Measurements from ENCODE around the gene FUBP3.
A peak's percentile ranks its signal among the peaks of the same experiment; 100 is the strongest.

FUBP3 gene

GRCh38 chr9:130578865-130579737 is at the start of gene FUBP3:
FUBP3 (plus strand) TSS chr9:130579577; CDS start chr9:130579681, 104 bp downstream.
- peak; percentile 65 to 82 for DNase-seq (ENCODE audit: extremely low read depth in 1 of 2, low read depth in 1 of 2)

DNA sequence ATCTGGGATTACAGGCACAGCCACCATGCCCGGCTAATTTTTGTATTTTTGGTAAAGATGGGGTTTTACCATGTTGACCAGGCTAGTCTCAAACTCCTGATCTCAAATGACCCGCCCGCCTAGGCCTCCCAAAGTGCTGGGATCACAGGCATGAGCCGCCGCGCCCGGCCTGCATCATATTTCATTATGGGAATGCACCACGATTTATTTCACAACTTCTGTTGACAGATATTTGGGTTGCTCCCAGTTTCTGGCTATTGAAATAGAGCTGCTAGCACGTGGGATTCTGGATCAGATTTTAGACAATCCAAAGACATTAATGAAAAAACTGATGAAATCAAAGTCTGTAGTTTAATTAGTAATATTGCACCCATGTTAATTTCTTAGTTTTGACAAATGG is 48.4 kb upstream of the FUBP3 start:
- DNase-seq (ENCODE audit: extremely low read depth in 1 of 2, low read depth in 1 of 2), result no peak

GRCh38 chr9:130531670-130532069 is 47.7 kb upstream of the FUBP3 start:
- no peak for DNase-seq (ENCODE audit: extremely low read depth in 1 of 2, low read depth in 1 of 2)

GRCh38 chr9:130532426-130533080 is 46.8 kb upstream of the FUBP3 start:
- DNase-seq (ENCODE audit: extremely low read depth in 1 of 2, low read depth in 1 of 2), result no peak

DNA sequence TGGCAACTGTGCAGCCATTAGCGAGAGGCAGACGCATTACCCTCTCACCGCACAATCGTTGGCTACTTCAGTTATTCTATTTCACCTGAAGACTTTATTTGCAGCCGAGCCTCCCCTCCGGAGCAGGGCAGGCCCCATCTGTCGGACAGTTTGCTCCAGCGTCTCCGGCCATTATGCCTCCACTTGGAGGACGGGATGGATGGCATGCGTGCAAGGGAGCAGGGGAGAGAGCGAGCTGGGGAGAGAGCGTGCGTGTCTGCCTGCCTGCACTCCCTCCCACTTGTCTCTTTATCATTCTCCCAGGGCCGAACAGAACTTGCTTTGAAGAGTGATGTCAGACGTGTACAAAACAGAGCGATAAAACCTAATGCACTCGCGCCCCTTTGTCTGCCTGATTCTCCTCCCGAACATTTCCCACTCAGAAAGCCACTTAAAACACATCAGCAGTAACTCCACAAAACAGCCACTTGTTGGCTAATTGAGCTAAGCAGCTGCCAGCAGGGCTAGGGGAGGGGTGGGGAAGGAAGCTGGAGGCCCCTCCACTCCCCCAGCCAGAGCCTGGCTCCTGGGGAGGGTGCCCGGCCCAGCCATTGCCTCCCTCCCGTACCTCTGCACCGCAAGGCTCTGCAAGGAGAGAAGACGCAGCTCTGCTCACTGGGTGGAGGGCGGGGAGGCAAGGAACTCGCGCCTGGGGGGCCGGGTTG is 43.4 kb upstream of the FUBP3 start:
- no peak for DNase-seq (ENCODE audit: extremely low read depth in 1 of 2, low read depth in 1 of 2)

DNA sequence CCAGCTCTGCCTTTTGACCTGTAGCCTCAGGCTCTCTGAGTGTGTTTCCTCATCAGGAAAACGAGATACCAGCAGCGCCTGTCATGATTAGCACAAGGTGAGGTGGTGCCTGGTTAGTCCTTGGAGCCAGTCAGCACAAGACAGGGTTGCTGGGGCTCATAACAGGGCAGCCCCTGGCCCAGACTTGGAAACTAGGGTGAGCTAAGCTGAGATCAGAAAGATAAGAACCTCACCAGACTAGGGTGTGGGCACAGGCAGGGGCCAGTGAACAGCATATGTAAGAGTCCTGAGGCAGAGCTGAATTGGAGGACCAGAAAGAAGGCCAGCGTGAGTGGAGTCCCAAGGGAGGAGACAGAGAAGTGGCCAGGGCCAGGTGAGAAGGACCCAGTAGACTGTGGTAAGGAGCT is 42.7 kb upstream of the FUBP3 start:
- DNase-seq (ENCODE audit: extremely low read depth in 1 of 2, low read depth in 1 of 2), result no peak

DNA sequence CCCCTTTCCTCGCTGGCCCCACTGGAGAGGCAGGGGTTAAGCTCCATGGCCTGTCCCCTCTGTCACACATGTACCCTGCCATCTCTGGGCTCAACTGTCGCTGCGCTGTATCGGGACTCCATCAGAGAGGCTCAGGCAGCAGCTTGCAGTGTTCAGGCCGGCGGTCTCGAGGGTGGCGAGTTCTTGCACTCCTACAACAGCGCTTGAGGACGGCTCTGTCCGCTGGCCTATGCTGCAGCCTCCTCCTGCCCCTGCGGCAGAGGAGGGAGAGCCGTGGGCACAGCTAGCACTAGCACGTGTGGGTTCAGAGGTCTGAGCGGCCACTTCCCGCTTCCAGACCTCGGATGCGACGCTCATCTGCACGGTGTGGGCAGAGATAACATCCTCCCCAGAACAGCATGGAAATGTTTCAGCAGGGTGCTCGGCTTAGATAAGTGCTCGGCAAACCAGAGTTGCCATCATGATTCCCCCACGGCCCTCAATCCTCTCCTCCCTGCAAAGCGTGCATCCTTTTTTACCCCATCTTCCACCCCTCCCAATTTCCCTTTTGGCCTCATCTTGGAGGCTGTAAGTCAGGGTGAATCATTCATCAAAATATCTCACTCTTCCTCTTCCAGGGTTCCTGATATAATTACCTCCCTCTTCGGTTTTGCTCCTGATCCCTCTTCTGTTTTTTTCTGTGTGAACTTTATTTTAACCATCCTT is 41.9 kb upstream of the FUBP3 start:
- no peak for DNase-seq (ENCODE audit: extremely low read depth in 1 of 2, low read depth in 1 of 2)

- no peak for DNase-seq (ENCODE audit: extremely low read depth in 1 of 2, low read depth in 1 of 2)
These were observed 39.8 kb upstream of the FUBP3 start for GRCh38 chr9:130539420-130540223.

DNA sequence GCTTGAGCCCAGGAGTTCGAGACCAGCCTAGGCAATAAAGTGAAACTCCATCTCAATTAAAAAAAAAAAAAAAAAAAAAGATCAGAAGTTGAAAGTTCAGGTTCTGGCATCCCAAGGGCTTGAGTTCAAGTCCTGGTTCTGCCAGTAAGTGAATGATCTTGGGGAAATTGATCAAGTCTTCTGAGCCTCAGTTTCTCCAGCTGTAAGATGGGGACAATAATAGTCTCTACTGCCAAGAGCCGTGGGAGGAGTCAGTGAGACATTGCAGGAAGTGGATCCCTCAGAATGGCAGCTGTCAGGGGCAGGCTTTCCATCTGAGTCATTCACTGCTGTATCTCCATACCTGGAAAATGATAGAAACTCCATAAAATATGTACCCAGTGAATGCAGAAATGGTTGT is 37.8 kb upstream of the FUBP3 start:
- no peak for DNase-seq (ENCODE audit: extremely low read depth in 1 of 2, low read depth in 1 of 2)

- no peak for DNase-seq (ENCODE audit: extremely low read depth in 1 of 2, low read depth in 1 of 2)
These were observed 37.3 kb upstream of the FUBP3 start for GRCh38 chr9:130542038-130542437.

GRCh38 chr9:130542457-130543228 is 36.7 kb upstream of the FUBP3 start:
- DNase-seq (ENCODE audit: extremely low read depth in 1 of 2, low read depth in 1 of 2), result no peak

DNA sequence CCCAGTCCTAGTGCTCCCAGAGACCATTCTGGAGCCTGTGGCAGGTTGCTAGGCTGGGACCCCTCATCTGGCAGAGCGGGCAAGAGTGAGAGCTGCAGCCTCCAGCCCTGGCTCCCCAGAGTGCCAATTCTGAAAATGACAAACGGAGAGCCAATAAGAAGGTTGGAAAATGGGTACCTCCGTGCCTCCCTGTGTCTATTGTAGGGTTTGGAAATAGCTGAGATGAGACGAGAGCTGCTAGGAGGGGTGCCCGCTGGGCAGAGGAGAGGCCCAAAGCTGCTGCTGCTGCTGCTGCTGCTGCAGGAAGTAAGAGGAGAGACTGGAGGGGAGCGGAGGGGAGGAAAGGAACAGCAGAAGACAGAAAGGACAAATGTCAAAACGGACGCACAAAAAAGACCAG is 36.0 kb upstream of the FUBP3 start:
- DNase-seq (ENCODE audit: extremely low read depth in 1 of 2, low read depth in 1 of 2), result no peak

GRCh38 chr9:130543859-130544258 is 35.5 kb upstream of the FUBP3 start:
- DNase-seq (ENCODE audit: extremely low read depth in 1 of 2, low read depth in 1 of 2), result no peak

- no peak for DNase-seq (ENCODE audit: extremely low read depth in 1 of 2, low read depth in 1 of 2)
These were observed 35.0 kb upstream of the FUBP3 start for GRCh38 chr9:130544364-130544763.

GRCh38 chr9:130548103-130548502 is 31.3 kb upstream of the FUBP3 start:
- DNase-seq (ENCODE audit: extremely low read depth in 1 of 2, low read depth in 1 of 2), result no peak

DNA sequence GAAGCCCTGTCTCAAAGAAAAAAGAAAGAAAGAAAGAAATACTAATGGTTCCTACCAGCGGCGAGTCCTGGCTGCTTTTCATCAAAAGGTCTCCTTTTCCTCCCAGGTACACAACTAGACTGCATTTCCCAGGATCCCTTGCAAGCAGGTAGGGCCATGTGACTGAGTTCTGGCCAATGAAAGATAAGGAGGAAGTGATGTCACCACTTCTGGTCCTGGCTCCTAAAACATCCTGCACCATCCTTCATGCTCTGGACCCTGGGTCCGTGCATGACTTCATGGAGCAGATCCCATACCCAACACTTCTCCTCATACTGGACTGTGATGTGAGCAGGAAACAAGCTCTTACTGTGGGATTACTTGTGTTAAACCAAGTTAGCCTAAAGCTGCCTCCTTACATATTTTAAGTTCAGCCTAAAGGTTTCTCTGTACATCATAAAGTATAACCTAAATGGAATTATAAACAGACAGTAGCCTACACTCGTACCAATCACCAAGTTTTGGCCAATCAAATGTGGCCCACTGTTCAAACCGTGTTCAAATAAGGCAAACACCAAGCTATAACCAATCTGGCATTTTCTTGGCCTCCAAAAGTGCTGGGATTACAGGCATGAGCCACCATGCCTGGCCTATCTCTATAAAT is 30.2 kb upstream of the FUBP3 start:
- DNase-seq (ENCODE audit: extremely low read depth in 1 of 2, low read depth in 1 of 2), result no peak

DNA sequence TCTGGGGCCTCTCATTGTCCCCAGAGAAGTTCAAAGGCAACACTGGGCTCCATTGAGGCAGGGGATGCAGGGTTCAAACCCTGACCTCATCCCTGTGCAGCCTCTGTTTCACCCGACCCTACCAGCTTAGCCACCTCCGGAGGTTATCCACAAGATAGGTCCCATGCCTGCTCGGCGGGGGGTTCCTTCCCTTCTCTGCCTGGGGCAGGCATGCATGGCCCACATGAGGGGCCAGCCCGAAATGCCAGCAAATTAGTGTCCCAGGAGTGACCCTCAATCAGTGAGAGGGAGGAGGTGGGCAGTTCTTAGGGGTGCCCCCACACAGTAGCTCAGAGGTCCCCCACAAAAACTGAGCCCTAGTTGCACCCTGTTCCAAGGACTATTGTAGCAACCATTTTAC is 24.8 kb upstream of the FUBP3 start:
- DNase-seq (ENCODE audit: extremely low read depth in 1 of 2, low read depth in 1 of 2), result no peak

DNA sequence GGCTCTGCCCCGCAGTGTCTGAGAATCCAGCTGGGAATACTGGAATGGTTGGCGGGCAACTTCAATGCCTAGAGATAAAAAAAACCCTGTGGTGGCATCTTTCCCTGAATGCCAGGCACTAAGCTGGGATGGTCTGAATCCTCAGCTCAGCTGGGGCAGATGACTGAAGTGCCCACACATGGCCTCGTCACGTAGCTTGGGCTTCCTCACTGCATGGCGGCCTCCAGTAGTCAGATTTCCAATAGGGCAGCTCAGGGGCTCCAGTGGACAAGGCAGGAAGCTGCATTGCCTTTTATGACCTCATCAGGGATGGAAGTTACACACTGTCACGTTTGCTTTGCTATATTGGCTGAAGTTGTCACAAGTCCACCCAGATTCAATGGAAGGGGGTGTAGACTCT is 24.3 kb upstream of the FUBP3 start:
- DNase-seq (ENCODE audit: extremely low read depth in 1 of 2, low read depth in 1 of 2), result no peak

DNA sequence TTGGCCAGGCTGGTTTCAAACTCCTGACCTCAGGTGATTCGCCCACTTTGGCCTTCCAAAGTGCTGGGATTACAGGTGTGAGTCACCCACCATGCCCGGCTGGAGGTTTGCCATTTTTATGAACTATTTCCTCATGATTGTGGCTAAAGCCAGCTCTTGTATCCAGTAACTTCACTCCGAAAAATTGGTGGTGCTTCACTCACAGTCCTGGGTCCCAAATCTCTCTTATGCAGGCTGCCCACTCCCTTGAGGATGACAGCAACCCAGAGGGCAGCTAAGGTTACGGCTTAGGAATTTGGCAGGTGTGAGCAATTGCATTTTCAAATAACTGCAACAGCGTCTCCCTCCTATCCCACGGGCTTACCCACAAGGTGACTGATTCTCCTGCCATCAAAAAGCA is 23.4 kb upstream of the FUBP3 start:
- no peak for DNase-seq (ENCODE audit: extremely low read depth in 1 of 2, low read depth in 1 of 2)
